GM19193 (cell line): ENCODE results near the gene CEACAM21.

ENCODE experiments used
- POLR2A ChIP-seq: IDR thresholded peaks from 4 replicates; pipeline ENCODE4 v1.6.1; 2011; ENCODE audit not compliant: insufficient read depth, insufficient read length; ENCODE audit errors: extremely low read depth

CEACAM21 gene

GRCh38 chr19:41564515-41565378 lies 11.2 kb upstream of the CEACAM21 start:
- TF ChIP-seq POLR2A: no peak

DNA sequence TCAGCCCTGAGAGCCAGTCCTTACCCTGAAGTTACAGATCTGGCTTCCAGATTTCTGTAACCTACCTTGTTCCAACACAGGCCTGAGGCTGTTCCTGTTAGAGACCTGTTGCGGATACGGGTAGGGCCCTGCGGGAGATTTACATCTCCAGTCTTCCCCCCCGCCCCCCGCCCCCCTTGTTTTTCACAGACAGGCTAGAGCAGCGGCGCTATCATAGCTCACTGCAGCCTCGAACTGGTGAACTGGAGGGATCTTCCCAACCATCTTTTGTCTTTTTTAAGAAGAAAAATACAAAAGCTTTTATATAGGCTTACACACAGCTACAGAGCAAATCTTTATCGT lies 10.6 kb upstream of the CEACAM21 start:
- TF ChIP-seq POLR2A: no peak

GRCh38 chr19:41566001-41566400 lies 10.0 kb upstream of the CEACAM21 start:
- TF ChIP-seq POLR2A: no peak

- no peak for TF ChIP-seq POLR2A
Observed at GRCh38 chr19:41569481-41570150, 6.3 kb upstream of the CEACAM21 start.

DNA sequence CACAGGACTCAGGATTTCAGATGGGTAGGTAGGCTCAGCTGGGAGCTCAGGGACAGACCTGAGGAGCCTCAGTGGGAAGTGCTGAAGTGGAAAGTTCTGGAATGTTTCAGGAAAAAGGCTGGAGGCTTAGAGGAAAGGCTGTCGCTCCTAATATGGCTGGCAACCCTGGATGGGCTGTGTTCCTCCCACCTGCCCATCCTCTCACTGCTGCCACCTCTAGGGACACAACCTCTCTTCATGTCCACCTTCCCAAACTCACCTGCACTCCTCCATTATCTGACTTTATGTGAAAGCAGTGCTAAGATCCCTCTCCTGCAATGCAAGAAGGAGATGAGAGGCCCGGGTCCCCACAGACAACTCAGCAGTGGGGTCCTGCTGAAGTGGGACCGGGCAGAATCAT lies 5.8 kb upstream of the CEACAM21 start:
- no peak for TF ChIP-seq POLR2A

DNA sequence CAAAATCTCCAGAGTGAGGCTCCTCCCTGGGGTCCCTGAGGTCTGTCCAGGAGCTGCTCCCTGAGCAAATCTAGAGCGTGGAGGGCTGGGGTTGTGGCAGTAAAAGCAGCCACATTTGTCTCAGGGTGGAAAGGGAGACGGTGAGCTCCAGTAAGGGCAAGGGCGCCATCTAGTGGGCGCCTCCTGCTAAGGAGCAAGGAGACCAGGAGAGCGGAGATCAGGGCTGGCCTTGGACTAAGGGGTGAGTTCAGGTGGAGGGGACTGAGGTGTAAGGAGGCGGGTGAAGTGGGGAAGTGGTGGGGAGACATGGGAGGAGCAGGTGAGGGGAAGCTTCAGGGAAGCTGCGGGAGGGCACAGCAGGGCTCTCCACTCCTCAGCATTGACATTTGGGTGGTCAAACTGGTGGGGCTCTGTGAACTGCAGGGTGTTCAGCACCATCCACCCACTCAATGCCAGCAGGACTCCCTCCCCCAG lies 5.3 kb upstream of the CEACAM21 start:
- TF ChIP-seq POLR2A: no peak

DNA sequence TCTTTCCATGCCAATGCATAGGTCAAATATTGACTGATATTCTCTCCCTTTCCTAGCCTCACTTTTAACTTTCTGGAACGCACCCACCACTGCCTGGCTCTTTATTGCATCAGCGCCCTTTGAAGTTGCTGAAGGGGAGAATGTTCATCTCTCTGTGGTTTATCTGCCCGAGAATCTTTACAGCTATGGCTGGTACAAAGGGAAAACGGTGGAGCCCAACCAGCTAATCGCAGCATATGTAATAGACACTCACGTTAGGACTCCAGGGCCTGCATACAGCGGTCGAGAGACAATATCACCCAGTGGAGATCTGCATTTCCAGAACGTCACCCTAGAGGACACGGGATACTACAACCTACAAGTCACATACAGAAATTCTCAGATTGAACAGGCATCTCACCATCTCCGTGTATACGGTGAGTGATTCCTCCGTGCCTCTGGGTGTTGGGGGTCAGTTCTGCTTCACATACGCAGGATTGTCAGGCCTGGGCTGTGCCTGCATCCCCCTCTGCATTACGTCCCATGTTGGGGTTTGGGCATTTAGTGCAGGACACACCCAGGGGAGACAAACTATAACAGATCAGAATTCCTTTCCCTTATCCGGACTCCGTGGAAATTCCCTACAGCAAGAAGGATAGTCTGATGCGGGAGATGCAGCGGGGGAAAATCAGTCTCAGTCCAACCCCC lies 1.3 kb downstream of the CEACAM21 start:
- no peak for TF ChIP-seq POLR2A

DNA sequence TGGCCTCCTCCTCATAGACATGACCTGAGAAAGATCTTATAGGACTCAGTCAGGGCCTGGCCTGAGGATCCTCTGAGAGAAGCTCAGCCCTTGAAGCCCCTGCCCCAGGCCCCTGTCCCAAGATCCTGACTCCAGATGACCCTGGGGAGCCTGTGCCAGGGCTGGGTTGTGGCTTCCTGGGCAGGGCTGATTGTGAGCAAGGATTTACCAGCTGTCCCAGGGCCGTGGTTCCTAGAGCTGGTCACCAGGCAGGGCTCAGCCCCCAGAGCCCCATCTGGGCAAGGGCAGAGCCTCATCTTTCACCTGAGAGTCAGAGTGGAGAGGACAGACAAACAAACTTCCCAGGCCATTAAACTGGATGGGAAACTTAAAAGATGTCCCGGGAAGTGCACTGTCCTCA lies 1.9 kb downstream of the CEACAM21 start:
- no peak for TF ChIP-seq POLR2A

- TF ChIP-seq POLR2A: no peak
Observed at GRCh38 chr19:41578886-41579285, 2.9 kb downstream of the CEACAM21 start.

GRCh38 chr19:41584260-41584810 lies 8.4 kb downstream of the CEACAM21 start:
- no peak for TF ChIP-seq POLR2A

DNA sequence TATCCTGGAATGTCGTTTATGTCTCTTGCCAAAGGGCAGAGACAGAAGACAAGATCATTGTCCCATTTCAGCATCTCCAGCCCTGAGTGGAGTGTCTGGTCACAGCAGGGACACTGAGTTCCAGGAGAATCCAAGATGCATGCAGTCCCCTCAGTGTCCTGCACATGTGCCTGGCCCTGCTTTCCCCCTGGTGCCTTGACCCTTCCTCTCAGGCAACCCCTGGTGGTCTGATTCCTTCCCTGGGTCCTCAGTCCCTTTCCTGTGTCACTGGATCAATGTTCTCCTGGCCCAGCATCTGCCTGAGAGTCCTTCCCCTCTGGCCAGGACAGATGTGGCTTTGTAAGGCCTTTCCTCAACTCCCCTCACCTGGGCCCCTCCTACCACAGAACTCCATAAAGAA lies 9.0 kb downstream of the CEACAM21 start:
- no peak for TF ChIP-seq POLR2A

DNA sequence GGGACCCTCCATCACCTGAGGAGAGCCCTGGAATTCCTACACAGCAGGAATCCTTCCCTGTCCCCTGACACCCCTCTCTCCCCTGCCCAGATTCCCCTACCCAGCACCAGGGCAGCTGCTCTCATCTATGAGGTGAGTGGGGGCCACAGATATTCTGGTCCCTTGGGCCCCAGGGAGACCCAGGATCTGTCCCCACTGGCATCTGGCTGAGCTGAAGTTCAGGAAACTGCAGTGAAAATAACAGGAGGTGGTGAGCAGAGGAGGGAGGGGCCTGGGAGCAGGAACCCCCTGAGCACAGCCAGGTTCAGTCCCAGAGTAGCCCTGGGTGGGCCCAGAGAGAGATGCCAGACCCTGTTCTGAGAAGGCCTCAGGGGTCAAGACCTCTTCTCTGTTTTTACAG lies 10.1 kb downstream of the CEACAM21 start:
- TF ChIP-seq POLR2A: no peak

GRCh38 chr19:41587101-41587837 lies 11.3 kb downstream of the CEACAM21 start:
- no peak for TF ChIP-seq POLR2A

DNA sequence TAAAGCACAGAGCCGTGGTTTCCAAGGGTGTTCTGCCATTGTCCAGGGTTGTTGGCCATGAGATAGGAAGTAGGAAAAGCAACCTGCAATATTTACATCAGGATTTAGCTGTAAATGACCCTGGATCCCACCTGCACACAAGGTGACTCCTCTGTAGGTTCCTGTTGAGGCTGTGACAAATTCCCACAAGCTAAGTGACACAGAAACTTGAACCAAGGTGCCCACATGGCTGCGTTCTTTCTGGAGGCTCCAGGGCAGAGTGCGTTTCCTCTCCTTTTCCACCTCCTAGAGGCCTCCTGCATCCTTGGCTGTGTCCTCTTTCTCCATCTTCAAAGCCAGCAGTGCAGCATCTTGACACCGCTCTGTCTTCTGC lies 11.9 kb downstream of the CEACAM21 start:
- no peak for TF ChIP-seq POLR2A
